DMS 273 (cell line): ENCODE data around the gene ABCC2.
"Not testable (repeated sequence)": the region's sequence is repeated elsewhere in the genome, so short reads cannot be mapped to it uniquely, and the experiment has no call there.

Experiments used
- DNase-seq: peaks from one replicate; lab custom pipeline; 2025; ENCODE audit not compliant: unreplicated experiment; lab: John Stamatoyannopoulos, UW

ABCC2 gene

DNA sequence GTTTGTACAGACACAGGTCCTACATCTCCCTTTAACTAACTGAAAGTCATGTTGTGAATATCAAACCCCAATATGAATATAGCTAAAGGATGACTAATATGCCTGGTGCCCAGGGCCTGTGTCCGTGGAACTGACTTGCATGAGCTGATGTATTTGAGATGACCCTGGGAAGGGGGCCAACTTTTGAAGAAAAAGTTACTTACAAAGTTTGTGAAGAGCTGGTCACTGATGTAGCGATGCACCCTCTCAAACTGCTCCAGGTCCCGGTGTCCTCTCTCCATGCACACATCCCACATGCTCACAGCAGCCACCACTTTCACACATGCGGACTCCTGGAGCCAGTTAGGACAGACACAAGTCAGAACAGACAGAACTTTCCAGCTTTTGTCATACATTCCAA lies 106.2 kb downstream of the ABCC2 start:
- DNase-seq = no peak

DNA sequence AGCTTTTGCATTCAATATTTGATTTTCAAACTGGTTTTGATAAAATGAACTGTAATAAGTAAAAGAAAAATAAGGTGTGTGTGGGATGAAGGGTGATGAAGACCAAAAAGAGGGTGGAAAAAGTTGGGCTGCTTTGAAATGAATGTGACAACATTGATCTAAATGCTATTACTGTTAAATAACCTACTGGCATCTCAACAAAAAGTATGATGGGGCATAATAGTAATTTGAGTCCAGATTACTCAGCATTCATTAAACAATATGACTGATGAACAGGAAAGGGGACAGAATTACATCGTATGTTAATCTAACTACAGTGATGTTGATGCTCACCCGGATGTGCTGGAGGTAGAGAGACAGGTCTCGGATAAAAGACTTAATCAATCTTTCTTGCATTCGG lies 112.2 kb downstream of the ABCC2 start:
- DNase-seq = no peak

DNA sequence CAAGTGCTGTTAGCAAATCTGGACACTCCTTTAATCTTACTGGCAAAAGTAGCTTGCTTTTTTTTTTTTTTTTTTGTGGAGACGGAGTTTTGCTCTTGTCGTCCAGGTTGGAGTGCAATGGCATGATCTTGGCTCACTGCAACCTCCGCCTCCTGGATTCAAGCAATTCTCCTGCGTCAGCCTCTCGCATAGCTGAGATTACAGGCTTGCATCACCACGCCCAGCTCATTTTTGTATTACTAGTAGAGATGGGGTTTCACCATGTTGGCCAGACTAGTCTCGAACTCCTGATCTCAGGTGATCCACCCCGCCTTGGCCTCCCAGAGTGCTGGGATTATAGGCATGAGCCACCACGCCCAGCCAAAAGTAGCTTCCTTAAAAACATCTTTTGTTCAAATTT lies 112.6 kb downstream of the ABCC2 start:
- not testable (repeated sequence) for DNase-seq

DNA sequence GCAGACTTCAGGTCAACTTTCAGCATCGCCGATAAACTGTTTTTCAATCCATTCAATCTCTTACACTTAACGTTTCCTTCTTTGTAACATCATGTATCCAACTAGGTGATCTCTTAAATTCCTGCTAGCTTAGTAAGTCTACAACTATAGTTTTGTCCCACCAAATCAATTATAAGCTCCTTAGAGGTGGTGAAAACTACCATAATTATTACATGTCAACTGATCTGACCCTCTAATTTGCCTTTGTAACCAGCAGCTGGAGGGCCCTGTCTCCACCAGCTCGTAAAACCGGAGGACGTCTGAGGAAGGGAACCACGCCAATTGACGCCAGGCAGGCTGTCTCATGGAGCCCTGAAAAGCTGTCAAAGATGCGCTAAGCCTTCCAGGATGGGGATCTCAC lies 113.4 kb downstream of the ABCC2 start:
- no peak for DNase-seq
